ENCODE data around the gene KLF13. TPM values are rescaled to one million over a fixed set of nuclear protein-coding genes. Genes with fewer than 3 reads are reported as not detected.

KLF13 gene
- total and polyA plus RNA-seq, 2 donors (not counting 1 experiment from before 2014, with no cell fraction given): 39.6 to 42.9 TPM

DNA sequence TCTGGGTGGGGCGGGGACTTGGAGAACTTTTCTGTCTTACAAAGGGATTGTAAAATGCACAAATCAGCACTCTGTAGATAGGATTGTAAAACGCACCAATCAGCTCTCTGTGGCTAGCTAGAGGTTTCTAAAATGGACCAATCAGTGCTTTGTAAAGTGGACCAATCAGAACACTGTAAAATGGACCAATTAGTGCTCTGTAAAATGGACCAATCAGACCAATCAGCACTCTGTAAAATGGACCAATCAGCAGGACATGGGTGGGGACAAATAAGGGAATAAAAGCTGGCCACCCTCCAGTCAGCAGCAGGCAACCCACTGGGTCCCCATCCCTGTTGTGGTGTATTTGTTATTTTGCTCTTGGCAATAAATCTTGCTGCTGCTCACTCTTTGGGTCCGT is 77.7 kb downstream of the KLF13 start:
- TF ChIP-seq EZH2 (IDR thresholded peaks at IDR 0.05; ENCODE audit: low read length, missing control alignments): no peak
- TF ChIP-seq, protein P1, sequence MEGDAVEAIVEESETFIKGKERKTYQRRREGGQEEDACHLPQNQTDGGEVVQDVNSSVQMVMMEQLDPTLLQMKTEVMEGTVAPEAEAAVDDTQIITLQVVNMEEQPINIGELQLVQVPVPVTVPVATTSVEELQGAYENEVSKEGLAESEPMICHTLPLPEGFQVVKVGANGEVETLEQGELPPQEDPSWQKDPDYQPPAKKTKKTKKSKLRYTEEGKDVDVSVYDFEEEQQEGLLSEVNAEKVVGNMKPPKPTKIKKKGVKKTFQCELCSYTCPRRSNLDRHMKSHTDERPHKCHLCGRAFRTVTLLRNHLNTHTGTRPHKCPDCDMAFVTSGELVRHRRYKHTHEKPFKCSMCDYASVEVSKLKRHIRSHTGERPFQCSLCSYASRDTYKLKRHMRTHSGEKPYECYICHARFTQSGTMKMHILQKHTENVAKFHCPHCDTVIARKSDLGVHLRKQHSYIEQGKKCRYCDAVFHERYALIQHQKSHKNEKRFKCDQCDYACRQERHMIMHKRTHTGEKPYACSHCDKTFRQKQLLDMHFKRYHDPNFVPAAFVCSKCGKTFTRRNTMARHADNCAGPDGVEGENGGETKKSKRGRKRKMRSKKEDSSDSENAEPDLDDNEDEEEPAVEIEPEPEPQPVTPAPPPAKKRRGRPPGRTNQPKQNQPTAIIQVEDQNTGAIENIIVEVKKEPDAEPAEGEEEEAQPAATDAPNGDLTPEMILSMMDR (conservative IDR thresholded peaks at IDR 0.05 in 1 of 2, IDR thresholded peaks at IDR 0.05 in 1 of 2; ENCODE audit: low read depth in 1 of 2, low read length in 2 of 2): no peak
- Histone ChIP-seq H3K27ac (ENCODE audit: insufficient read depth, low read length) (no peak overlapping the region), H3K27me3 (ENCODE audit: control insufficient read depth, insufficient read depth, low read length) (no peaks in the 10 kb centered on the region), H3K9ac (ENCODE audit: insufficient read depth, low read length) (no peak overlapping the region), H3K4me2 (ENCODE audit: extremely low read depth, insufficient read depth, low read length) (no peak overlapping the region), H3K4me1 (ENCODE audit: control insufficient read depth, extremely low read depth, insufficient read depth, low read length) (peaks cover 13% of the 10 kb centered on the region), H3K79me2 (ENCODE audit: control insufficient read depth, insufficient read depth, low read length) (no peaks in the 10 kb centered on the region), H3K9me3 (ENCODE audit: control insufficient read depth, insufficient read depth, low read depth, low read length) (no peaks in the 10 kb centered on the region), H4K20me1 (ENCODE audit: control insufficient read depth, extremely low read depth, insufficient read depth, low read length) (no peaks in the 10 kb centered on the region), H3K4me3 (replicated peaks in 1 of 4; ENCODE audit: control extremely low read depth in 1 of 4, insufficient read depth in 1 of 4, low read depth in 3 of 4, low read length in 4 of 4) (no peak overlapping the region), H2AFZ (ENCODE audit: low read length) (no peak overlapping the region), H3K36me3 (ENCODE audit: control insufficient read depth, insufficient read depth, low read length) (no peaks in the 10 kb centered on the region)
- no peak for DNase-seq (ENCODE audit: low read depth in 2 of 2)

DNA sequence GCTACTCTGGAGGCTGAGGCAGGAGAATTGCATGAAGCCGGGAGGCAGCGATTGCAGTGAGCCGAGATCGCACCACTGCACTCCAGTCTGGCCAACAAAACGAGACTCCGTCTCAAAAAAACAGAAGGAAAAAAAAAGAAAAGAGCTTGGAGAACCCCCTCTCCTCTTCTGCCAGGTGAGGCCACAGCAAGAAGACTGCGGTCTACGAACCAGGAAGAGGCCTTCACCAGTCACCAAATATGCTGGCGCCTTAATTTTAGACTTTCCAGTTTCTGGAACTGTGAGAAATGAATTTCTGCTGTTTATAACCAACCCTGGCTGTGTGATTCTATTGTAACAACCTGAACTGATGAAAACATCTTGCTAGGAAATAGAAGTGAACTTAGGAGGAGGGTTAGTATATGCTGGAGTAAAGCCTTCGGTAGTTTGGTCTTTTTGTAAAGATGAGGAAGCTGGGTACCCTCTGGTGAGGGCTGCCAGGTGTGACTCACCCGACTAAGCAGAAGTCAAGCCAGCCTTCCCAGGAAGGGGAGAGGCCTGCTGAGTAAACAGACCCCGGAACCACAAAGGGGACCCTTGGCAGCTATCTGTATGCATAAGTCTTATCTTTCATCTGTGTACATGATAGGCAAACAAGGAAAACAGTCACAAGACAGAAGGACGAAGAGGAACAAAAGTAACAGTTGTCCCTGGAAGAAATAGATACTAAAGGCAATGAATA is 78.7 kb downstream of the KLF13 start:
- Histone ChIP-seq H3K9ac (ENCODE audit: insufficient read depth, low read length) (no peak overlapping the region), H3K4me1 (ENCODE audit: control insufficient read depth, extremely low read depth, insufficient read depth, low read length) (peaks cover 9% of the 10 kb centered on the region), H4K20me1 (ENCODE audit: control insufficient read depth, extremely low read depth, insufficient read depth, low read length) (no peaks in the 10 kb centered on the region), H3K9me3 (ENCODE audit: control insufficient read depth, insufficient read depth, low read depth, low read length) (no peaks in the 10 kb centered on the region), H3K36me3 (ENCODE audit: control insufficient read depth, insufficient read depth, low read length) (no peaks in the 10 kb centered on the region), H3K79me2 (ENCODE audit: control insufficient read depth, insufficient read depth, low read length) (no peaks in the 10 kb centered on the region), H3K4me3 (replicated peaks in 1 of 4; ENCODE audit: control extremely low read depth in 1 of 4, insufficient read depth in 1 of 4, low read depth in 3 of 4, low read length in 4 of 4) (no peak overlapping the region), H3K27me3 (ENCODE audit: control insufficient read depth, insufficient read depth, low read length) (no peaks in the 10 kb centered on the region), H3K4me2 (ENCODE audit: extremely low read depth, insufficient read depth, low read length) (no peak overlapping the region), H2AFZ (ENCODE audit: low read length) (no peak overlapping the region), H3K27ac (ENCODE audit: insufficient read depth, low read length) (no peak overlapping the region)
- peak in 1 of 2 donors; percentile 49 for DNase-seq (ENCODE audit: low read depth in 2 of 2)
- TF ChIP-seq, protein P1 (conservative IDR thresholded peaks at IDR 0.05 in 1 of 2, IDR thresholded peaks at IDR 0.05 in 1 of 2; ENCODE audit: low read depth in 1 of 2, low read length in 2 of 2): no peak
- no peak for TF ChIP-seq EZH2 (IDR thresholded peaks at IDR 0.05; ENCODE audit: low read length, missing control alignments)

DNA sequence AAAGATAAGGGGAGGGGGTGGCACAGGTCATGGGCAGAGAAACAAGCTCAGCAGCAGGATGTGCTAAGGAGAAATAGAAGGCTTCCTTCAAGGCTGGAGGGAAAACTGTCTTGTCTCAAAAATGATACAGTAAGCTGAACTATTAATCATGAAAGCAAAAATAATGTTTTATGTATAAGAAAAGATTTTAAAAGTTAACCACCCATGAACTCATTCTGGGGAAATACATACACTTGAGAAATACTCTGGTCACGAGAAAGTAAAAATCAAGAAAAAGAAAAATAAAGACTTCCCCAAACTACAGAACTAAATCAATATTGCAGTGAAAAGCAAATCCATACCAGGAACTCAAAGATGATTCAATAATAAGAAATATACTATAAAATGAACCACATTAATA is 80.7 kb downstream of the KLF13 start:
- Histone ChIP-seq H3K9me3 (ENCODE audit: control insufficient read depth, insufficient read depth, low read depth, low read length) (no peaks in the 10 kb centered on the region), H3K4me1 (ENCODE audit: control insufficient read depth, extremely low read depth, insufficient read depth, low read length) (peaks cover 4% of the 10 kb centered on the region), H3K4me2 (ENCODE audit: extremely low read depth, insufficient read depth, low read length) (no peak overlapping the region), H3K27ac (ENCODE audit: insufficient read depth, low read length) (no peak overlapping the region), H3K79me2 (ENCODE audit: control insufficient read depth, insufficient read depth, low read length) (no peaks in the 10 kb centered on the region), H3K4me3 (replicated peaks in 1 of 4; ENCODE audit: control extremely low read depth in 1 of 4, insufficient read depth in 1 of 4, low read depth in 3 of 4, low read length in 4 of 4) (no peak overlapping the region), H4K20me1 (ENCODE audit: control insufficient read depth, extremely low read depth, insufficient read depth, low read length) (no peaks in the 10 kb centered on the region), H3K27me3 (ENCODE audit: control insufficient read depth, insufficient read depth, low read length) (no peaks in the 10 kb centered on the region), H2AFZ (ENCODE audit: low read length) (no peak overlapping the region), H3K9ac (ENCODE audit: insufficient read depth, low read length) (no peak overlapping the region), H3K36me3 (ENCODE audit: control insufficient read depth, insufficient read depth, low read length) (no peaks in the 10 kb centered on the region)
- DNase-seq (ENCODE audit: low read depth in 2 of 2): no peak
- no peak for TF ChIP-seq EZH2 (IDR thresholded peaks at IDR 0.05; ENCODE audit: low read length, missing control alignments)
- TF ChIP-seq, protein P1 (conservative IDR thresholded peaks at IDR 0.05 in 1 of 2, IDR thresholded peaks at IDR 0.05 in 1 of 2; ENCODE audit: low read depth in 1 of 2, low read length in 2 of 2): no peak
